PC-3 (cell line): ENCODE data around the gene SEPTIN5. TPM values are rescaled to one million over a fixed set of nuclear protein-coding genes. Genes with fewer than 3 reads are reported as not detected.
A peak's percentile ranks its signal among the peaks of the same experiment; 100 is the strongest.

Source experiments
- ATAC-seq: fragments of 200-7000 bp; cut with Tn5 transposase; 2 replicates; pipeline ENCODE4 v1.9.1; 2020; ENCODE audit warnings: mild to moderate bottlenecking, moderate library complexity
- BruUV-seq: library from RNA; stranded (reverse); fragments of 400-500 nt; replicated peaks from 2 replicates; lab custom pipeline; 2021; lab: Mats Ljungman, UMichigan
- CTCF ChIA-PET: fragments of 300-600 bp; sonication (Branson Sonifier 250); formaldehyde crosslinking; loops from one replicate; lab custom pipeline; 2022; ENCODE audit warnings: antibody characterized with exemption; lab: Charles Lee
- POLR2A ChIA-PET: fragments of 300-600 bp; sonication (Branson Sonifier 250); formaldehyde crosslinking; loops from one replicate; lab custom pipeline; 2022; ENCODE audit warnings: antibody characterized with exemption; ENCODE audit not compliant: unreplicated experiment; lab: Charles Lee
- DNase-seq: peaks from one replicate; pipeline ENCODE4 v3.0.0-alpha.2; 2015
- H2AFZ ChIP-seq: fragments of 300-600 bp; sonication (generic); 2 replicates; pipeline ENCODE4 v1.6.0; 2016; ENCODE audit warnings: antibody characterized with exemption, low read length
- H3F3A ChIP-seq: fragments of 300-600 bp; sonication (generic); one replicate; pipeline ENCODE4 v1.6.0; 2017; ENCODE audit warnings: antibody characterized with exemption, low read length, control low read depth, mild to moderate bottlenecking; ENCODE audit not compliant: unreplicated experiment
- H3K27ac ChIP-seq: fragments of 300-600 bp; sonication (generic); 2 replicates; pipeline ENCODE4 v1.5.1; 2016; ENCODE audit warnings: mild to moderate bottlenecking, low read length
- H3K27me3 ChIP-seq: fragments of 300-600 bp; sonication (generic); 2 replicates; pipeline ENCODE4 v1.6.1; 2016; ENCODE audit warnings: low read length, mixed read lengths
- H3K36me3 ChIP-seq: fragments of 300-600 bp; sonication (generic); 2 replicates; pipeline ENCODE4 v1.6.1; 2016; ENCODE audit warnings: low read depth, mixed run types, low read length, mixed read lengths
- H3K4me1 ChIP-seq: fragments of 300-600 bp; sonication (generic); 2 replicates; pipeline ENCODE4 v1.5.1; 2016; ENCODE audit warnings: low read length; ENCODE audit not compliant: insufficient read depth
- H3K4me2 ChIP-seq: fragments of 300-600 bp; sonication (generic); 2 replicates; pipeline ENCODE4 v1.6.0; 2016; ENCODE audit warnings: low read length
- H3K4me3 ChIP-seq: fragments of 300-600 bp; sonication (generic); 2 replicates; pipeline ENCODE4 v1.5.1; 2016; ENCODE audit warnings: mild to moderate bottlenecking, low read length, mixed read lengths
- H3K79me2 ChIP-seq: fragments of 300-600 bp; sonication (generic); 2 replicates; pipeline ENCODE4 v1.6.1; 2017; ENCODE audit warnings: low read length, mixed read lengths
- H3K9ac ChIP-seq: fragments of 300-600 bp; sonication (generic); 2 replicates; pipeline ENCODE4 v1.6.0; 2016; ENCODE audit warnings: mild to moderate bottlenecking, low read length
- H3K9me2 ChIP-seq: fragments of 300-600 bp; sonication (generic); replicated peaks from 2 replicates; pipeline ENCODE4 v1.6.1; 2016; ENCODE audit warnings: mixed run types, low read length, mixed read lengths
- H3K9me3 ChIP-seq: fragments of 300-600 bp; sonication (generic); 2 replicates; pipeline ENCODE4 v1.6.1; 2016; ENCODE audit warnings: low read length, mixed read lengths
- H4K20me1 ChIP-seq: fragments of 300-600 bp; sonication (generic); 2 replicates; pipeline ENCODE4 v1.6.1; 2016; ENCODE audit warnings: low read length, mixed read lengths
- EZH2 ChIP-seq: fragments of 300-600 bp; sonication (generic); IDR thresholded peaks from one replicate; pipeline ENCODE4 v1.6.1; 2017; ENCODE audit warnings: antibody characterized with exemption, mild to moderate bottlenecking, low read length; ENCODE audit not compliant: unreplicated experiment
- EZH2phosphoT487 ChIP-seq: fragments of 300-600 bp; sonication (generic); IDR thresholded peaks from 2 replicates; pipeline ENCODE4 v1.6.1; 2018; ENCODE audit warnings: mild to moderate bottlenecking, antibody characterized with exemption, low read length, borderline replicate concordance
- intact Hi-C: fragments of 100-400 bp; cut with micrococcal nuclease; formaldehyde crosslinking; loops from 2 replicates; pipeline ENCODE4 v1.9.0; 2023
- total RNA-seq: library from RNA; depleted of rRNA; stranded (reverse); fragments of >200 nt; gene quantifications from 2 replicates; pipeline ENCODE4 v1.2.3, GENCODE V29; 2014
- TF ChIP-seq, protein P1 (sequence below): fragments of 300-600 bp; sonication (generic); conservative IDR thresholded peaks from 2 replicates; pipeline ENCODE4 v1.5.1; 2017; ENCODE audit warnings: antibody characterized with exemption, low read depth, mild to moderate bottlenecking, low read length

The SEPTIN5 gene
- total RNA-seq, 1 experiment from 2014 or later: 27.5 TPM

DNA sequence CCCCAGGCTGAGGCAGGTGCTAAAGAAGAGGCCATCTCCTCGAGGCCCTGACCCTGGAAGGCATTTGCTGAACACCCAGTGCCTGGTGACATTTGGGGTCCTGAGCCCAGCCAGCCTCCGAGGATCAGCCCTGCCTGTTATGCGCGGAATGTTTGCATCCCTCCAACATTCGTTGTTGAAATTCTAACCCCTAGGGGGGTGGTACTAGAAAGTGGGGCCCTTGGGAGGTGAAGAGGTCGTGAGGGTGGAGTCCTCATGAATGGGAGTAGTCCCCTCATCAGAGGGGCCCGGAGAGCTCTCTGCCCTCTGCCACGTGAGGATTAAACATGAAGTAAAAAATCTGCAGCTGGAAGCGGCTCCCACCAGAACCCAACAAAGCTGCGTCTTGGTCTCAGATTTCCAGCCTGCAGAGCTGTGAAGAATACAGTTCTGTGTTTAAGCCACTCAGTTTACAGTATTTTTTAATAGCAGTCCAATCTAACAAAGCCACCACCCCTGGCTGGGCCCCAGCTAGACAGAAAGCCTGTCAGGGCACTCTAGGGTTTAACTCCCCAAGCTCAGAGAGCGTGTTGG lies 35.3 kb upstream of the SEPTIN5 start:
- Histone ChIP-seq H3K36me3 (no peaks in the 10 kb centered on the region), H3F3A (no peaks in the 10 kb centered on the region), H3K9ac (no peak overlapping the region), H4K20me1 (no peaks in the 10 kb centered on the region), H3K27ac (no peak overlapping the region), H3K4me2 (no peak overlapping the region), H3K9me3 (no peaks in the 10 kb centered on the region), H2AFZ (no peak overlapping the region), H3K4me3 (no peak overlapping the region), H3K79me2 (no peaks in the 10 kb centered on the region), H3K27me3 (no peaks in the 10 kb centered on the region), H3K9me2 (no peaks in the 10 kb centered on the region), H3K4me1 (no peaks in the 10 kb centered on the region)
- TF ChIP-seq EZH2phosphoT487: no peak
- TF ChIP-seq EZH2: no peak
- TF ChIP-seq, protein P1, sequence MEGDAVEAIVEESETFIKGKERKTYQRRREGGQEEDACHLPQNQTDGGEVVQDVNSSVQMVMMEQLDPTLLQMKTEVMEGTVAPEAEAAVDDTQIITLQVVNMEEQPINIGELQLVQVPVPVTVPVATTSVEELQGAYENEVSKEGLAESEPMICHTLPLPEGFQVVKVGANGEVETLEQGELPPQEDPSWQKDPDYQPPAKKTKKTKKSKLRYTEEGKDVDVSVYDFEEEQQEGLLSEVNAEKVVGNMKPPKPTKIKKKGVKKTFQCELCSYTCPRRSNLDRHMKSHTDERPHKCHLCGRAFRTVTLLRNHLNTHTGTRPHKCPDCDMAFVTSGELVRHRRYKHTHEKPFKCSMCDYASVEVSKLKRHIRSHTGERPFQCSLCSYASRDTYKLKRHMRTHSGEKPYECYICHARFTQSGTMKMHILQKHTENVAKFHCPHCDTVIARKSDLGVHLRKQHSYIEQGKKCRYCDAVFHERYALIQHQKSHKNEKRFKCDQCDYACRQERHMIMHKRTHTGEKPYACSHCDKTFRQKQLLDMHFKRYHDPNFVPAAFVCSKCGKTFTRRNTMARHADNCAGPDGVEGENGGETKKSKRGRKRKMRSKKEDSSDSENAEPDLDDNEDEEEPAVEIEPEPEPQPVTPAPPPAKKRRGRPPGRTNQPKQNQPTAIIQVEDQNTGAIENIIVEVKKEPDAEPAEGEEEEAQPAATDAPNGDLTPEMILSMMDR: no peak
- no TSS peak for BruUV-seq
- ChIA-PET POLR2A (no interaction called here), CTCF (no interaction called here)
- ATAC-seq (no peak), DNase-seq (no peak)
- intact Hi-C loops: no loop called here

DNA sequence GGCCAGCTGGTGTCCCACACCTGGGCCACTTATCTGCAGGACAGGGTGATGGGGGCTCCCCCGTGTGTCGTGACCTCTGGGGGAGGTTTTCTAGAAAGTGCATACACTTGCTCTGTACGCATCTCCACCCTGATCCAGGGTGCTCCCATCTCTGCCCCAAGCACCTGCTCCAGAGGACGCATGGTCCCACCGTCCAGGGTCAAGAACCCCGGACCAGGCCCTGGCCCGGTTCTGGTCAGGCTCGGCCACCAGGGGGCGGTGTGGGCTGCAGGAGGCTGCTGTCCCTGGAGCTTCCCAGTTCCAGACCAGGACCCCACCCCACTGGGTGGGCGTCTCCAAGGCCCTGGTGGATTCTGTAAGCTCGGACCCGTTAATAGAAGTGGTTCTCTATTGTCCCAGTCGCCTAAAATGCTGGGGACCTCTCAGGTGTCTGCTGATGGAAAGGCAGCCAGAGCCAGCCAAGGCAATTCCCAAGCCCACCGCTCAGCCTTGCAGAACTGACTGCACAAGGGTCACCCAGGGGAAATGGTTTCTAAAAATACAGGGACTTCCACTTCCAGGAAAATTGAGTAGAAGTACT lies 34.7 kb upstream of the SEPTIN5 start:
- no peaks in the 10 kb centered on the region for H3K4me1 ChIP-seq
- H3K27ac ChIP-seq: no peak overlapping the region
- BruUV-seq: no TSS peak
- H3K9me3 ChIP-seq: no peaks in the 10 kb centered on the region
- H3F3A ChIP-seq: no peaks in the 10 kb centered on the region
- H3K4me2 ChIP-seq: no peak overlapping the region
- no peaks in the 10 kb centered on the region for H3K79me2 ChIP-seq
- no peaks in the 10 kb centered on the region for H4K20me1 ChIP-seq
- DNase-seq: peak; percentile 33
- H3K9me2 ChIP-seq: no peaks in the 10 kb centered on the region
- ATAC-seq: 0 out of 2 replicates have a peak, but pooled peaks have one; percentile 37
- H3K27me3 ChIP-seq: no peaks in the 10 kb centered on the region
- H3K36me3 ChIP-seq: no peaks in the 10 kb centered on the region
- H3K9ac ChIP-seq: no peak overlapping the region
- no peak overlapping the region for H2AFZ ChIP-seq
- ChIA-PET POLR2A (no interaction called here), CTCF (no interaction called here)
- TF ChIP-seq EZH2 (no peak), EZH2phosphoT487 (no peak)
- TF ChIP-seq, protein P1: peak; percentile 79
- no peak overlapping the region for H3K4me3 ChIP-seq
- intact Hi-C loops: no loop called here

DNA sequence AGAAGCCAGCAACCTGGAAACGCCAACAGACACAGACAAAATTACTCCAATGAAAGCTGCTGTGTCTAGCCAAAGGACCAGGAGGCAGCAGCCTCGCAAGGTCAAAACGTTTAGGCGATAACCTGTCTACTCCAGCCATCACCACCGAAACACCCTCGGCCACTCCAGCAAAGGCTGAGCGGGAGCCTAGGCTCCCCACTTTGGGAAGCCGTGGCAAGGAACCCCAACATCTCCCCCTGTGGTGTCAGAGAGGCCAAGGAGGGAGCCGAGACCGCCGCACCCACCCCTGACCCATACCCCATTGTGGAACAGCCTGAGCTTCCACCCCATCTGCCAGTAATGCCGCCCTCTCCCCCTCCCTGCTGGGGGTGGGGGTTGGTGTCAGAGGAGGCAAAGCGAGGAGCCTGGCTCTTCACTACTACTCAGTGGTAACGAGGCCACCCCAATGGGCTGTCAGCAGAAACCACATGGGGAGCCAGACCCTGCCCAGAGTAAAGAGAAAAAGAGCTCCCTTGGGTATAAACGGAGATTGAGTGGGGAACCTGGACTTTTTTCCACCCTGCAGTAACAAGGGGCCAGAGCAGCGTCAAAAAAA lies 33.9 kb upstream of the SEPTIN5 start:
- Histone ChIP-seq H3K27me3 (no peaks in the 10 kb centered on the region), H4K20me1 (no peaks in the 10 kb centered on the region), H3K4me2 (no peak overlapping the region), H3K27ac (no peak overlapping the region), H2AFZ (no peak overlapping the region), H3K9ac (no peak overlapping the region), H3K79me2 (no peaks in the 10 kb centered on the region), H3K4me1 (no peaks in the 10 kb centered on the region), H3K36me3 (no peaks in the 10 kb centered on the region), H3F3A (no peaks in the 10 kb centered on the region), H3K4me3 (no peak overlapping the region), H3K9me2 (no peaks in the 10 kb centered on the region), H3K9me3 (no peaks in the 10 kb centered on the region)
- ChIA-PET POLR2A (no interaction called here), CTCF (no interaction called here)
- TF ChIP-seq EZH2phosphoT487 (no peak), EZH2 (no peak)
- TF ChIP-seq, protein P1: no peak
- intact Hi-C loops: no loop called here
- DNase-seq (no peak), ATAC-seq (no peak)
- BruUV-seq: no TSS peak
